ENCODE results near the gene SMPX.

GRCh38 chrX:21717802-21718201 lies 40.1 kb downstream of the SMPX start:
- TF ChIP-seq POLR2AphosphoS5 (IDR thresholded peaks at IDR 0.05) (no peak), CTCF (IDR thresholded peaks at IDR 0.05) (no peak)

All from sigmoid colon (tissue), 4 donors.